SK-N-SH treated with all-trans-retinoic acid at 6 μM for 48 hours (cell line): ENCODE data around the gene SLC35A4.

Experiments used
- ATAC-seq: fragments of 200-7000 bp; cut with Tn5 transposase; 3 replicates; pipeline ENCODE4 v1.9.1; 2020; ENCODE audit warnings: mild to moderate bottlenecking, moderate library complexity
- ESRRG ChIP-seq: fragments of 250-450 bp; sonication (Bioruptor Pico); IDR thresholded peaks from 2 replicates; pipeline ENCODE4 v1.6.1; 2021; ENCODE audit warnings: mild to moderate bottlenecking
- GLIS3 ChIP-seq: fragments of 250-450 bp; sonication (Bioruptor Pico); IDR thresholded peaks from 2 replicates; pipeline ENCODE4 v1.5.0; 2020; ENCODE audit warnings: mild to moderate bottlenecking, moderate library complexity
- PPARA ChIP-seq: fragments of 250-450 bp; sonication (Bioruptor Pico); IDR thresholded peaks from 2 replicates; pipeline ENCODE4 v1.5.0; 2020; ENCODE audit warnings: mild to moderate bottlenecking, borderline replicate concordance
- RARB ChIP-seq: fragments of 250-450 bp; sonication (Bioruptor Pico); IDR thresholded peaks from 2 replicates; pipeline ENCODE4 v1.8.0; 2021; ENCODE audit warnings: mild to moderate bottlenecking, moderate library complexity
- SNAI2 ChIP-seq: fragments of 250-450 bp; sonication (Bioruptor Pico); IDR thresholded peaks from 2 replicates; pipeline ENCODE4 v1.5.0; 2020; ENCODE audit warnings: mild to moderate bottlenecking, moderate library complexity
- TOX ChIP-seq: fragments of 250-450 bp; sonication (Bioruptor Pico); IDR thresholded peaks from 2 replicates; pipeline ENCODE4 v1.8.0; 2021; ENCODE audit warnings: mild to moderate bottlenecking, moderate library complexity, borderline replicate concordance
- ZC3H10 ChIP-seq: fragments of 250-450 bp; sonication (Bioruptor Pico); IDR thresholded peaks from 2 replicates; pipeline ENCODE4 v1.5.1; 2021; ENCODE audit warnings: mild to moderate bottlenecking, moderate library complexity
- ZFP3 ChIP-seq: fragments of 250-450 bp; sonication (Bioruptor Pico); IDR thresholded peaks from 2 replicates; pipeline ENCODE4 v1.5.0; 2020; ENCODE audit warnings: mild to moderate bottlenecking, moderate library complexity
- ZFP30 ChIP-seq: fragments of 450-650 bp; formaldehyde crosslinking; IDR thresholded peaks from 2 replicates; pipeline ENCODE4 v1.5.0; 2022; ENCODE audit warnings: mild to moderate bottlenecking, moderate library complexity
- ZNF565 ChIP-seq: fragments of 450-650 bp; formaldehyde crosslinking; conservative IDR thresholded peaks from 2 replicates; pipeline ENCODE4 v1.5.0; 2020; ENCODE audit warnings: low read depth, mild to moderate bottlenecking, moderate library complexity
- ZNF70 ChIP-seq: fragments of 450-650 bp; formaldehyde crosslinking; IDR thresholded peaks from 2 replicates; pipeline ENCODE4 v1.5.0; 2020; ENCODE audit warnings: mild to moderate bottlenecking, moderate library complexity
- ZNF8 ChIP-seq: fragments of 450-650 bp; formaldehyde crosslinking; IDR thresholded peaks from 2 replicates; pipeline ENCODE4 v1.5.0; 2020; ENCODE audit warnings: mild to moderate bottlenecking, moderate library complexity
- TF ChIP-seq, protein P1 (sequence below): fragments of 250-450 bp; sonication (Bioruptor Pico); IDR thresholded peaks from 2 replicates; pipeline ENCODE4 v1.5.1; 2021; ENCODE audit warnings: mild to moderate bottlenecking, moderate library complexity
- TF ChIP-seq, protein P2 (sequence below): fragments of 250-450 bp; sonication (Bioruptor Pico); IDR thresholded peaks from 2 replicates; pipeline ENCODE4 v1.5.1; 2020; ENCODE audit warnings: low read depth, mild to moderate bottlenecking, moderate library complexity
- TF ChIP-seq, protein P3 (sequence below): fragments of 250-450 bp; sonication (Bioruptor Pico); IDR thresholded peaks from 2 replicates; pipeline ENCODE4 v1.8.0; 2020; ENCODE audit warnings: mild to moderate bottlenecking, moderate library complexity, borderline replicate concordance
- TF ChIP-seq, protein P4 (sequence below): fragments of 250-450 bp; sonication (Bioruptor Pico); IDR thresholded peaks from 2 replicates; pipeline ENCODE4 v1.5.0; 2020; ENCODE audit warnings: mild to moderate bottlenecking, moderate library complexity
- TF ChIP-seq, protein P5 (sequence below): fragments of 250-450 bp; sonication (Bioruptor Pico); IDR thresholded peaks from 2 replicates; pipeline ENCODE4 v1.8.0; 2021; ENCODE audit warnings: low read depth, mild to moderate bottlenecking, moderate library complexity, borderline replicate concordance

The SLC35A4 gene

DNA sequence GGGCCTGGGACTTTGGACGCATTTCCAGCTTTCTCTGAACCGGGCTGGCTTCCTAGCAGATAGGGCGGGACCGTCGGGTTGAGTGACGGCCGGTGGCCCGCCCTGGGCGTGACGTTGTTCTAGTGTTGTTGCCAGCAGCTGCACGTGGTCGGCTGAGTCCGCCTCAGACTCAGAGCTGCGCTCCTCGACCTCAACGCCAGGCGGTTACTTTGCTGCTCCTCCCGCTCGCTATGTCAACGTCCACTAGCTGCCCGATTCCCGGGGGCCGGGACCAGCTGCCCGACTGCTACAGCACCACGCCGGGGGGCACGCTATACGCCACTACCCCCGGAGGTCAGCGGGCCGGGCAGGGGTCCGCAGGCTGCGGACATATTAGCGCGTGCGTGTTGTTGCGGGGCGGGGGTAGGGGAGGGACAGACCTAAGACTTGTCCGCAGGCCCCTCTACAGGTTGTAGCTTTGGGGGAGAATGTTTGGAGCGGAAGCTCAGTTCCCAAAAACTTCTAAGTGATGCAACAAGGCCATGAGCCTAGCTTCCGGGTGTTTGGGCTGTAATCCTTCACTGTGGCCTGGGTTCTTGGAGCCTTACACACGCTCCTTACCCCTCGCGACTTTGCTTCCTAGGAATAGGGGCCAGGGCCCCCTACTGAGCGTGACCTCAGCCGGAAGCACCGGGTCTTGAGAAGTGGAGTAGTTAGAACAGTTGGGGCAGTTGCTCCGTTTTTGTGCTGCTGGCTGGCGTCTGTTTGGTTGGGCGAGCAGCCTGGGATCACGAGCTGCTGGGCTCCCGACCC lies 16.9 kb upstream of the SLC35A4 start, which contains the start of gene EIF4EBP3:
Gene EIF4EBP3 (plus strand): TSS at position 155 of the 792 bp plus-strand sequence. CDS start 76 bp downstream, at position 231.
- TF ChIP-seq ZNF70 (CRISPR knock-in tag) (no peak), ZNF565 (CRISPR knock-in tag) (no peak), RARB (no peak), GLIS3 (no peak), SNAI2 (CRISPR knock-in tag) (no peak)
- TF ChIP-seq, protein P1, sequence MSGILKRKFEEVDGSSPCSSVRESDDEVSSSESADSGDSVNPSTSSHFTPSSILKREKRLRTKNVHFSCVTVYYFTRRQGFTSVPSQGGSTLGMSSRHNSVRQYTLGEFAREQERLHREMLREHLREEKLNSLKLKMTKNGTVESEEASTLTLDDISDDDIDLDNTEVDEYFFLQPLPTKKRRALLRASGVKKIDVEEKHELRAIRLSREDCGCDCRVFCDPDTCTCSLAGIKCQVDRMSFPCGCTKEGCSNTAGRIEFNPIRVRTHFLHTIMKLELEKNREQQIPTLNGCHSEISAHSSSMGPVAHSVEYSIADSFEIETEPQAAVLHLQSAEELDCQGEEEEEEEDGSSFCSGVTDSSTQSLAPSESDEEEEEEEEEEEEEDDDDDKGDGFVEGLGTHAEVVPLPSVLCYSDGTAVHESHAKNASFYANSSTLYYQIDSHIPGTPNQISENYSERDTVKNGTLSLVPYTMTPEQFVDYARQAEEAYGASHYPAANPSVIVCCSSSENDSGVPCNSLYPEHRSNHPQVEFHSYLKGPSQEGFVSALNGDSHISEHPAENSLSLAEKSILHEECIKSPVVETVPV (CRISPR knock-in tag): no peak
- TF ChIP-seq, protein P2, sequence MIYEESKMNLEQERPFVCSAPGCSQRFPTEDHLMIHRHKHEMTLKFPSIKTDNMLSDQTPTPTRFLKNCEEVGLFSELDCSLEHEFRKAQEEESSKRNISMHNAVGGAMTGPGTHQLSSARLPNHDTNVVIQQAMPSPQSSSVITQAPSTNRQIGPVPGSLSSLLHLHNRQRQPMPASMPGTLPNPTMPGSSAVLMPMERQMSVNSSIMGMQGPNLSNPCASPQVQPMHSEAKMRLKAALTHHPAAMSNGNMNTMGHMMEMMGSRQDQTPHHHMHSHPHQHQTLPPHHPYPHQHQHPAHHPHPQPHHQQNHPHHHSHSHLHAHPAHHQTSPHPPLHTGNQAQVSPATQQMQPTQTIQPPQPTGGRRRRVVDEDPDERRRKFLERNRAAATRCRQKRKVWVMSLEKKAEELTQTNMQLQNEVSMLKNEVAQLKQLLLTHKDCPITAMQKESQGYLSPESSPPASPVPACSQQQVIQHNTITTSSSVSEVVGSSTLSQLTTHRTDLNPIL (CRISPR knock-in tag): no peak
- TF ChIP-seq, protein P3, sequence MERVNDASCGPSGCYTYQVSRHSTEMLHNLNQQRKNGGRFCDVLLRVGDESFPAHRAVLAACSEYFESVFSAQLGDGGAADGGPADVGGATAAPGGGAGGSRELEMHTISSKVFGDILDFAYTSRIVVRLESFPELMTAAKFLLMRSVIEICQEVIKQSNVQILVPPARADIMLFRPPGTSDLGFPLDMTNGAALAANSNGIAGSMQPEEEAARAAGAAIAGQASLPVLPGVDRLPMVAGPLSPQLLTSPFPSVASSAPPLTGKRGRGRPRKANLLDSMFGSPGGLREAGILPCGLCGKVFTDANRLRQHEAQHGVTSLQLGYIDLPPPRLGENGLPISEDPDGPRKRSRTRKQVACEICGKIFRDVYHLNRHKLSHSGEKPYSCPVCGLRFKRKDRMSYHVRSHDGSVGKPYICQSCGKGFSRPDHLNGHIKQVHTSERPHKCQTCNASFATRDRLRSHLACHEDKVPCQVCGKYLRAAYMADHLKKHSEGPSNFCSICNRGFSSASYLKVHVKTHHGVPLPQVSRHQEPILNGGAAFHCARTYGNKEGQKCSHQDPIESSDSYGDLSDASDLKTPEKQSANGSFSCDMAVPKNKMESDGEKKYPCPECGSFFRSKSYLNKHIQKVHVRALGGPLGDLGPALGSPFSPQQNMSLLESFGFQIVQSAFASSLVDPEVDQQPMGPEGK: no peak
- TF ChIP-seq, all 23 proteins: peak for 0
- peak; percentile 92 for ATAC-seq

DNA sequence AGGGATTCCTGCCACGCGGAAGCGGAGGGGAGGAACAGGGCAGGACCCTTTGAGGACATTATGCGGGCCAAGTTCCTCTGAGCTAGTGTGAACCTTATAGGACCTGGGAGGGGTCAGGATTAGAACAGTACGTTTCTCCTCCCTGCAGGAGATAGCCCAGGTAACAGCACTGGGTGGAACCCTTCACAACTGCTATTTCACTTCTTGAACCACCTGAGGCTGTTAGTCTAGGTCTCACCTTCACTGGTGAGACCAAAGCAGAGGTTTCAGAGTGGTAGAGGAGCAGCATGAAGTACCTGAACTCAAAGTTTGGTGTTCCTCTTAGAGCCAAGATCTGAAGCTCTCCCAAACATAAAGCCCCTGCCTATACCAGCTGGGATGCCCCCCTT lies 16.3 kb upstream of the SLC35A4 start:
- no peak for ATAC-seq
- TF ChIP-seq RARB (no peak), PPARA (CRISPR knock-in tag) (no peak), ESRRG (no peak), TOX (CRISPR knock-in tag) (no peak)
- TF ChIP-seq, protein P4, sequence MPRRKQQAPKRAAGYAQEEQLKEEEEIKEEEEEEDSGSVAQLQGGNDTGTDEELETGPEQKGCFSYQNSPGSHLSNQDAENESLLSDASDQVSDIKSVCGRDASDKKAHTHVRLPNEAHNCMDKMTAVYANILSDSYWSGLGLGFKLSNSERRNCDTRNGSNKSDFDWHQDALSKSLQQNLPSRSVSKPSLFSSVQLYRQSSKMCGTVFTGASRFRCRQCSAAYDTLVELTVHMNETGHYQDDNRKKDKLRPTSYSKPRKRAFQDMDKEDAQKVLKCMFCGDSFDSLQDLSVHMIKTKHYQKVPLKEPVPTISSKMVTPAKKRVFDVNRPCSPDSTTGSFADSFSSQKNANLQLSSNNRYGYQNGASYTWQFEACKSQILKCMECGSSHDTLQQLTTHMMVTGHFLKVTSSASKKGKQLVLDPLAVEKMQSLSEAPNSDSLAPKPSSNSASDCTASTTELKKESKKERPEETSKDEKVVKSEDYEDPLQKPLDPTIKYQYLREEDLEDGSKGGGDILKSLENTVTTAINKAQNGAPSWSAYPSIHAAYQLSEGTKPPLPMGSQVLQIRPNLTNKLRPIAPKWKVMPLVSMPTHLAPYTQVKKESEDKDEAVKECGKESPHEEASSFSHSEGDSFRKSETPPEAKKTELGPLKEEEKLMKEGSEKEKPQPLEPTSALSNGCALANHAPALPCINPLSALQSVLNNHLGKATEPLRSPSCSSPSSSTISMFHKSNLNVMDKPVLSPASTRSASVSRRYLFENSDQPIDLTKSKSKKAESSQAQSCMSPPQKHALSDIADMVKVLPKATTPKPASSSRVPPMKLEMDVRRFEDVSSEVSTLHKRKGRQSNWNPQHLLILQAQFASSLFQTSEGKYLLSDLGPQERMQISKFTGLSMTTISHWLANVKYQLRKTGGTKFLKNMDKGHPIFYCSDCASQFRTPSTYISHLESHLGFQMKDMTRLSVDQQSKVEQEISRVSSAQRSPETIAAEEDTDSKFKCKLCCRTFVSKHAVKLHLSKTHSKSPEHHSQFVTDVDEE (CRISPR knock-in tag): no peak
- TF ChIP-seq, protein P5, sequence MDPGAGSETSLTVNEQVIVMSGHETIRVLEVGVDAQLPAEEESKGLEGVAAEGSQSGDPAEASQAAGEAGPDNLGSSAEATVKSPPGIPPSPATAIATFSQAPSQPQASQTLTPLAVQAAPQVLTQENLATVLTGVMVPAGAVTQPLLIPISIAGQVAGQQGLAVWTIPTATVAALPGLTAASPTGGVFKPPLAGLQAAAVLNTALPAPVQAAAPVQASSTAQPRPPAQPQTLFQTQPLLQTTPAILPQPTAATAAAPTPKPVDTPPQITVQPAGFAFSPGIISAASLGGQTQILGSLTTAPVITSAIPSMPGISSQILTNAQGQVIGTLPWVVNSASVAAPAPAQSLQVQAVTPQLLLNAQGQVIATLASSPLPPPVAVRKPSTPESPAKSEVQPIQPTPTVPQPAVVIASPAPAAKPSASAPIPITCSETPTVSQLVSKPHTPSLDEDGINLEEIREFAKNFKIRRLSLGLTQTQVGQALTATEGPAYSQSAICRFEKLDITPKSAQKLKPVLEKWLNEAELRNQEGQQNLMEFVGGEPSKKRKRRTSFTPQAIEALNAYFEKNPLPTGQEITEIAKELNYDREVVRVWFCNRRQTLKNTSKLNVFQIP (CRISPR knock-in tag): no peak
- TF ChIP-seq, protein P2 (CRISPR knock-in tag): no peak

DNA sequence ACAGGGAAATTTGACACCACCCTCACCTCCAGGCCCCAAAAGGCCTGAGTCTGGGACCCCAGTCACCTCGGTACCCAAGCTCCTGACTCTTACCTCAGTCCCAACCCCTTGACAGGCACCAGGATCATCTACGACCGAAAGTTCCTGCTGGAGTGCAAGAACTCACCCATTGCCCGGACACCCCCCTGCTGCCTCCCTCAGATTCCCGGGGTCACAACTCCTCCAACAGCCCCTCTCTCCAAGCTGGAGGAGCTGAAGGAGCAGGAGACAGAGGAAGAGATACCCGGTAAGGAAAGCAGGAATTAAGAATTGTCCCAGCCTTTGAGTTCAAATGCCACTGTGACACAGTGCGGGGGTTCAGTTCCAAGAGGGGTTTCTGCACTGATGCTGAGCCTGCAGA lies 15.8 kb upstream of the SLC35A4 start:
- ATAC-seq: no peak
- TF ChIP-seq, protein P3: no peak
- no peak for TF ChIP-seq ZNF8
- no peak for TF ChIP-seq ZC3H10
- no peak for TF ChIP-seq GLIS3
- no peak for TF ChIP-seq ZFP30 (CRISPR knock-in tag)
- TF ChIP-seq, protein P4 (CRISPR knock-in tag): no peak
- TF ChIP-seq, protein P2 (CRISPR knock-in tag): no peak
- no peak for TF ChIP-seq ZFP3 (CRISPR knock-in tag)
